ENCODE results near the gene TSPAN5. TPM values are rescaled to one million over a fixed set of nuclear protein-coding genes. Genes with fewer than 3 reads are reported as not detected.

Gene TSPAN5
- total and polyA plus RNA-seq, 2 donors = 4.7 to 10.3 TPM

- 99% methylated on average over 1 of the region's 1 CpG for whole genome bisulfite sequencing
- H3K4me1 ChIP-seq (ENCODE audit: control insufficient read depth in 2 of 2, insufficient read depth in 2 of 2, low read length in 2 of 2) = peaks cover 27 to 30% of the 10 kb centered on the region in 2 donors
- no peaks in the 10 kb centered on the region for H3K9me3 ChIP-seq (ENCODE audit: control insufficient read depth in 2 of 2, insufficient read depth in 1 of 2, low read length in 1 of 2)
- DNase-seq (ENCODE audit: low read depth in 6 of 9, low spot score in 9 of 9) = no peak
- H3K27ac ChIP-seq (ENCODE audit: low read depth in 1 of 2, low read length in 1 of 2) = no peak overlapping the region
- no peaks in the 10 kb centered on the region for H3K36me3 ChIP-seq (ENCODE audit: control insufficient read depth in 2 of 2, insufficient read depth in 2 of 2, low read length in 1 of 2)
- no peak overlapping the region for H3K4me3 ChIP-seq (ENCODE audit: low read length in 2 of 2)
- H3K27me3 ChIP-seq (ENCODE audit: control insufficient read depth in 2 of 2, insufficient read depth in 1 of 2, low read length in 1 of 2) = no peaks in the 10 kb centered on the region
Observed at GRCh38 chr4:98604723-98605122, 53.7 kb downstream of the TSPAN5 start.

- no peak for DNase-seq (ENCODE audit: low read depth in 6 of 9, low spot score in 9 of 9)
- H3K4me3 ChIP-seq (ENCODE audit: low read length in 2 of 2) = no peak overlapping the region
- no peak overlapping the region for H3K27ac ChIP-seq (ENCODE audit: low read depth in 1 of 2, low read length in 1 of 2)
- WGBS = 94% methylated on average over 10 of the region's 10 CpGs
- H3K36me3 ChIP-seq (ENCODE audit: control insufficient read depth in 2 of 2, insufficient read depth in 2 of 2, low read length in 1 of 2) = no peaks in the 10 kb centered on the region
- peaks cover 0 to 2% of the 10 kb centered on the region in 2 donors for H3K9me3 ChIP-seq (ENCODE audit: control insufficient read depth in 2 of 2, insufficient read depth in 1 of 2, low read length in 1 of 2)
- peaks cover 19 to 22% of the 10 kb centered on the region in 2 donors for H3K4me1 ChIP-seq (ENCODE audit: control insufficient read depth in 2 of 2, insufficient read depth in 2 of 2, low read length in 2 of 2)
- H3K27me3 ChIP-seq (ENCODE audit: control insufficient read depth in 2 of 2, insufficient read depth in 1 of 2, low read length in 1 of 2) = no peaks in the 10 kb centered on the region
Observed at GRCh38 chr4:98603683-98604521, 54.5 kb downstream of the TSPAN5 start.

GRCh38 chr4:98602270-98602669 lies 56.1 kb downstream of the TSPAN5 start:
- no peak overlapping the region for H3K4me3 ChIP-seq (ENCODE audit: low read length in 2 of 2)
- DNase-seq (ENCODE audit: low read depth in 6 of 9, low spot score in 9 of 9) = no peak
- WGBS = 50% methylated on average over 1 of the region's 1 CpG
- H3K9me3 ChIP-seq (ENCODE audit: control insufficient read depth in 2 of 2, insufficient read depth in 1 of 2, low read length in 1 of 2) = peaks cover 0 to 2% of the 10 kb centered on the region in 2 donors
- peaks cover 6 to 9% of the 10 kb centered on the region in 2 donors for H3K4me1 ChIP-seq (ENCODE audit: control insufficient read depth in 2 of 2, insufficient read depth in 2 of 2, low read length in 2 of 2)
- H3K27me3 ChIP-seq (ENCODE audit: control insufficient read depth in 2 of 2, insufficient read depth in 1 of 2, low read length in 1 of 2) = no peaks in the 10 kb centered on the region
- H3K36me3 ChIP-seq (ENCODE audit: control insufficient read depth in 2 of 2, insufficient read depth in 2 of 2, low read length in 1 of 2) = no peaks in the 10 kb centered on the region
- no peak overlapping the region for H3K27ac ChIP-seq (ENCODE audit: low read depth in 1 of 2, low read length in 1 of 2)

GRCh38 chr4:98601708-98602107 lies 56.7 kb downstream of the TSPAN5 start:
- H3K4me3 ChIP-seq (ENCODE audit: low read length in 2 of 2) = no peak overlapping the region
- no peak for DNase-seq (ENCODE audit: low read depth in 6 of 9, low spot score in 9 of 9)
- no peak overlapping the region for H3K27ac ChIP-seq (ENCODE audit: low read depth in 1 of 2, low read length in 1 of 2)
- H3K4me1 ChIP-seq (ENCODE audit: control insufficient read depth in 2 of 2, insufficient read depth in 2 of 2, low read length in 2 of 2) = peaks cover 5 to 6% of the 10 kb centered on the region in 2 donors
- WGBS = 92% methylated on average over 3 of the region's 3 CpGs
- no peaks in the 10 kb centered on the region for H3K36me3 ChIP-seq (ENCODE audit: control insufficient read depth in 2 of 2, insufficient read depth in 2 of 2, low read length in 1 of 2)
- peaks cover 0 to 2% of the 10 kb centered on the region in 2 donors for H3K9me3 ChIP-seq (ENCODE audit: control insufficient read depth in 2 of 2, insufficient read depth in 1 of 2, low read length in 1 of 2)
- H3K27me3 ChIP-seq (ENCODE audit: control insufficient read depth in 2 of 2, insufficient read depth in 1 of 2, low read length in 1 of 2) = no peaks in the 10 kb centered on the region

GRCh38 chr4:98599617-98600205 lies 58.7 kb downstream of the TSPAN5 start:
- H3K9me3 ChIP-seq (ENCODE audit: control insufficient read depth in 2 of 2, insufficient read depth in 1 of 2, low read length in 1 of 2) = peaks cover 0 to 2% of the 10 kb centered on the region in 2 donors
- DNase-seq (ENCODE audit: low read depth in 6 of 9, low spot score in 9 of 9) = no peak
- 99% methylated on average over 2 of the region's 2 CpGs for WGBS
- H3K27ac ChIP-seq (ENCODE audit: low read depth in 1 of 2, low read length in 1 of 2) = no peak overlapping the region
- peaks cover 0 to 4% of the 10 kb centered on the region in 2 donors for H3K4me1 ChIP-seq (ENCODE audit: control insufficient read depth in 2 of 2, insufficient read depth in 2 of 2, low read length in 2 of 2)
- H3K36me3 ChIP-seq (ENCODE audit: control insufficient read depth in 2 of 2, insufficient read depth in 2 of 2, low read length in 1 of 2) = no peaks in the 10 kb centered on the region
- no peaks in the 10 kb centered on the region for H3K27me3 ChIP-seq (ENCODE audit: control insufficient read depth in 2 of 2, insufficient read depth in 1 of 2, low read length in 1 of 2)
- no peak overlapping the region for H3K4me3 ChIP-seq (ENCODE audit: low read length in 2 of 2)

- Histone ChIP-seq H3K36me3 (ENCODE audit: control insufficient read depth in 2 of 2, insufficient read depth in 2 of 2, low read length in 1 of 2) (no peaks in the 10 kb centered on the region), H3K4me3 (ENCODE audit: low read length in 2 of 2) (no peak overlapping the region), H3K27me3 (ENCODE audit: control insufficient read depth in 2 of 2, insufficient read depth in 1 of 2, low read length in 1 of 2) (no peaks in the 10 kb centered on the region), H3K4me1 (ENCODE audit: control insufficient read depth in 2 of 2, insufficient read depth in 2 of 2, low read length in 2 of 2) (no peaks in the 10 kb centered on the region), H3K9me3 (ENCODE audit: control insufficient read depth in 2 of 2, insufficient read depth in 1 of 2, low read length in 1 of 2) (peaks cover 0 to 2% of the 10 kb centered on the region in 2 donors), H3K27ac (ENCODE audit: low read depth in 1 of 2, low read length in 1 of 2) (no peak overlapping the region)
- 94% methylated on average over 6 of the region's 6 CpGs for WGBS
- no peak for DNase-seq (ENCODE audit: low read depth in 6 of 9, low spot score in 9 of 9)
Observed at GRCh38 chr4:98586962-98587354, 71.5 kb downstream of the TSPAN5 start.

- no peaks in the 10 kb centered on the region for H3K36me3 ChIP-seq (ENCODE audit: control insufficient read depth in 2 of 2, insufficient read depth in 2 of 2, low read length in 1 of 2)
- no peaks in the 10 kb centered on the region for H3K27me3 ChIP-seq (ENCODE audit: control insufficient read depth in 2 of 2, insufficient read depth in 1 of 2, low read length in 1 of 2)
- H3K4me3 ChIP-seq (ENCODE audit: low read length in 2 of 2) = no peak overlapping the region
- H3K27ac ChIP-seq (ENCODE audit: low read depth in 1 of 2, low read length in 1 of 2) = no peak overlapping the region
- DNase-seq (ENCODE audit: low read depth in 6 of 9, low spot score in 9 of 9) = no peak
- H3K4me1 ChIP-seq (ENCODE audit: control insufficient read depth in 2 of 2, insufficient read depth in 2 of 2, low read length in 2 of 2) = no peaks in the 10 kb centered on the region
- 96% methylated on average over 5 of the region's 5 CpGs for WGBS
- H3K9me3 ChIP-seq (ENCODE audit: control insufficient read depth in 2 of 2, insufficient read depth in 1 of 2, low read length in 1 of 2) = peaks cover 0 to 2% of the 10 kb centered on the region in 2 donors
Observed at GRCh38 chr4:98586291-98586961, 72.0 kb downstream of the TSPAN5 start.

- Histone ChIP-seq H3K4me3 (ENCODE audit: low read length in 2 of 2) (no peak overlapping the region), H3K36me3 (ENCODE audit: control insufficient read depth in 2 of 2, insufficient read depth in 2 of 2, low read length in 1 of 2) (no peaks in the 10 kb centered on the region), H3K27me3 (ENCODE audit: control insufficient read depth in 2 of 2, insufficient read depth in 1 of 2, low read length in 1 of 2) (no peaks in the 10 kb centered on the region), H3K27ac (ENCODE audit: low read depth in 1 of 2, low read length in 1 of 2) (no peak overlapping the region), H3K9me3 (ENCODE audit: control insufficient read depth in 2 of 2, insufficient read depth in 1 of 2, low read length in 1 of 2) (peaks cover 0 to 2% of the 10 kb centered on the region in 2 donors), H3K4me1 (ENCODE audit: control insufficient read depth in 2 of 2, insufficient read depth in 2 of 2, low read length in 2 of 2) (no peaks in the 10 kb centered on the region)
- DNase-seq (ENCODE audit: low read depth in 6 of 9, low spot score in 9 of 9) = no peak
- WGBS = 96% methylated on average over 2 of the region's 2 CpGs
Observed at GRCh38 chr4:98585596-98585995, 72.8 kb downstream of the TSPAN5 start.

- Histone ChIP-seq H3K4me3 (ENCODE audit: low read length in 2 of 2) (no peak overlapping the region), H3K27me3 (ENCODE audit: control insufficient read depth in 2 of 2, insufficient read depth in 1 of 2, low read length in 1 of 2) (no peaks in the 10 kb centered on the region), H3K36me3 (ENCODE audit: control insufficient read depth in 2 of 2, insufficient read depth in 2 of 2, low read length in 1 of 2) (no peaks in the 10 kb centered on the region), H3K9me3 (ENCODE audit: control insufficient read depth in 2 of 2, insufficient read depth in 1 of 2, low read length in 1 of 2) (peaks cover 0 to 2% of the 10 kb centered on the region in 2 donors), H3K4me1 (ENCODE audit: control insufficient read depth in 2 of 2, insufficient read depth in 2 of 2, low read length in 2 of 2) (peaks cover 0 to 4% of the 10 kb centered on the region in 2 donors), H3K27ac (ENCODE audit: low read depth in 1 of 2, low read length in 1 of 2) (no peak overlapping the region)
- DNase-seq (ENCODE audit: low read depth in 6 of 9, low spot score in 9 of 9) = no peak
- WGBS = 97% methylated on average over 1 of the region's 1 CpG
Observed at GRCh38 chr4:98584265-98584664, 74.1 kb downstream of the TSPAN5 start.

All from thymus (tissue), 11 donors.